Bone marrow (tissue), 2 donors: Measurements from ENCODE around the gene ZNF384.
"Not testable (repeated sequence)": the region's sequence is repeated elsewhere in the genome, so short reads cannot be mapped to it uniquely, and the experiment has no call there.

Experiments used
- DNase-seq, 2 donors: peaks; one replicate each; lab custom pipeline; 2025; lab: John Stamatoyannopoulos, UW

Gene ZNF384

GRCh38 chr12:6688999-6689882 lies at the start of gene ZNF384:
ZNF384 (minus strand) TSS chr12:6689375; CDS start chr12:6679520, 9,855 bp downstream.
- peak; percentile 93 to 99 for DNase-seq

- no peak for DNase-seq
These were observed 47.6 kb upstream of the ZNF384 start for GRCh38 chr12:6736754-6737153.

GRCh38 chr12:6735448-6736191 lies 46.4 kb upstream of the ZNF384 start:
- DNase-seq: peak; percentile 4 to 11

DNA sequence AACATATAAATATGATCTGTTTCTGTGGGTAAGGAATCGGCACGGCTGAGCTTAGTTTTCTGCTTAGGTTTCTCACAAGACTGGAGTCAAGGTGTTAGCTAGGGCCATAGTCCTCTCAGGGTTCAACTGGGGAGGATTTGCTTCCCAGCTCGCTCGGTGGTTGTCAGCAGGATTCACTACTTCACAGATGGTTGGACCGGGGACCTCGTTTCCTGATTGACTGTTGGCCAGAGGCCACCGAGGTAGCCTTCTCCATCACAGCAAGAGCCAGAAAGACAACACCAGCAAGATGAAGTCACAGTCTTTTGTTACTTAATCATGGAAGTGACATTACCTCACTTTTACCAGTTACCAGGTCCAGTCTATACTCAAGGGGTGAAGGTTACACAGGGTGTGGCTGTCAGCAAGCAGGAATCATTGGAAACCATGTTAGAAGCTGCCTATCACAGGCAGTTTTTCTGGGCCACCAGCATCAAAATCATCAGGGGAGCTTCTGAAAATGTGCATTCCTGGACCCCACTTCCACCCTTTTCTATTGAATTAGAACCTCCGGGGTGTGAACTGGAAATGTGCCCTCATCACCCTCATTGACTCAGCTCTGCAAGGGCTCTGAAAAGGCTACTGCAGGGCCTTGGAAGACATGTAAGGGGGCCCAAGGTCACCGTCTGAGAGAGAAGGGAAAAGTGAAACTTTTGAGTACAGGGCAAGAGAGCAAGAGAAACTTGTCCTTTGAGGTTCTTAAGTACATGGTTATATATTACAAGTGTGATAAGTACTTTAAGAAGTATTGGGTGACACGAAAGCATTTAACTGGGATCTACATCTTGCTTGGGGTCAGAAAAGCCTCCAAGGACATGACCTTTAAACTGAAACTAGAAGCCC lies 45.6 kb upstream of the ZNF384 start:
- no peak for DNase-seq

GRCh38 chr12:6730169-6730568 lies 41.0 kb upstream of the ZNF384 start:
- no peak for DNase-seq

- no peak for DNase-seq
These were observed 40.0 kb upstream of the ZNF384 start for GRCh38 chr12:6729186-6729585.

DNA sequence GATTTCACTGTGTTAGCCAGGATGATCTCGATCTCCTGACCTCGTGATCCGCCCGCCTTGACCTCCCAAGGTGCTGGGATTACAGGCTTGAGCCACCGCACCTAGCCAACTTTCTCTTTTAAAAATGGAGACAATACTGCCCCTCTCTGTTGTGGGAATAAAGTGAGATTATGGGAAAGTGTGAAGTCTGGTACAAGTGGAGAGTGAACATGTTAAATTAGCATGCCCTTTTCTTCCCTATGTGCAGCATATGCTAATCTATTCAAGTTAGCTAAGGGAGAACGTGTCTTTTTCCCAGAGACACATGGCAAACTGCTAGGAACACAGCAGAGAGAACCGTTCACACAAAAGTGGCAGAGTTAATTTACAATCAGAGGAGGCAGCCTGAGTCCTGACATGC lies 36.2 kb upstream of the ZNF384 start:
- no peak for DNase-seq

DNA sequence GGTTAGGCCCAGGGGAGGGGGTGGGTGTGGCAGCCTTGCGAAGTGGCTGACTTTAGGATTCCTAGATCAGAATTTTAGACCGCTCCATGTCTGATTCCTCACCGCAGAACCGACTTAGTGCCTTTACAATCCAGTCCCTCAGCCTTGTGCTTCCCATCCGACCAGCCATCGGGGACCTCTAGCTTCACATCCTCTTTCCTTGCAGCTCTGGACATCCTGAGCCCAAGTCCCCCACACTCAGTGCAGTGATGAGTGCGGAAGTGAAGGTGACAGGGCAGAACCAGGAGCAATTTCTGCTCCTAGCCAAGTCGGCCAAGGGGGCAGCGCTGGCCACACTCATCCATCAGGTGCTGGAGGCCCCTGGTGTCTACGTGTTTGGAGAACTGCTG lies 35.2 kb upstream of the ZNF384 start:
- no peak for DNase-seq

- peak; percentile 90 to 97 for DNase-seq
These were observed 34.6 kb upstream of the ZNF384 start, which contains the start of gene COPS7A for GRCh38 chr12:6723607-6724408. COPS7A (plus strand) TSS chr12:6724046; CDS start chr12:6724657, 611 bp downstream.

GRCh38 chr12:6722863-6723262 lies 33.7 kb upstream of the ZNF384 start:
- DNase-seq: no peak

GRCh38 chr12:6716874-6717437 lies 27.8 kb upstream of the ZNF384 start:
- no peak for DNase-seq

GRCh38 chr12:6716031-6716873 lies 27.1 kb upstream of the ZNF384 start:
- not testable (repeated sequence) for DNase-seq

GRCh38 chr12:6708960-6709394 lies 19.8 kb upstream of the ZNF384 start:
- no peak for DNase-seq

- DNase-seq: not testable (repeated sequence)
These were observed 19.2 kb upstream of the ZNF384 start for GRCh38 chr12:6708351-6708750.

DNA sequence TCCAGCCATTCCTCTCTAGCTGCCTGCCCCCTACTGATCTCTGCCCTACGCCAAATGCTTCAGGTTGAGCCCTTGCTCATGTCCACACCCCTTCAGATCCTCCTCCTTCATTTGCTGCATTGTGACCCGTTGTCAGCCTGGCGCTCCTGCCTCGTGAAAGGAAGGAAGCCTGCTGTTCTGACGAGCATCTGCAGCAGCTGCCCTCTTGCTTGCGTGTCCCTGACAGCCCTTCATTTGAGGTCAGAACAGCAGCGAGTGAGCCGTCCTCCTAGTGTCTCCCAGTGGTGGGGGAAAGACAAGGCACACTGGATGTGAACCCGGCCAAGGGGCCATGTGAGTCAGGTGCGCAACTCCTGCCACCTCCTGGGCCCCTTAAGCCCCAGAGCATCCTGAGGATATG lies 14.5 kb upstream of the ZNF384 start:
- DNase-seq: peak in 1 of 2 donors; percentile 72

- no peak for DNase-seq
These were observed 12.0 kb upstream of the ZNF384 start for GRCh38 chr12:6701078-6701768.

- no peak for DNase-seq
These were observed 11.5 kb upstream of the ZNF384 start, which contains the start of gene PIANP for GRCh38 chr12:6700646-6701051. PIANP (minus strand) TSS chr12:6700815; CDS start chr12:6698061, 2,754 bp downstream.

DNA sequence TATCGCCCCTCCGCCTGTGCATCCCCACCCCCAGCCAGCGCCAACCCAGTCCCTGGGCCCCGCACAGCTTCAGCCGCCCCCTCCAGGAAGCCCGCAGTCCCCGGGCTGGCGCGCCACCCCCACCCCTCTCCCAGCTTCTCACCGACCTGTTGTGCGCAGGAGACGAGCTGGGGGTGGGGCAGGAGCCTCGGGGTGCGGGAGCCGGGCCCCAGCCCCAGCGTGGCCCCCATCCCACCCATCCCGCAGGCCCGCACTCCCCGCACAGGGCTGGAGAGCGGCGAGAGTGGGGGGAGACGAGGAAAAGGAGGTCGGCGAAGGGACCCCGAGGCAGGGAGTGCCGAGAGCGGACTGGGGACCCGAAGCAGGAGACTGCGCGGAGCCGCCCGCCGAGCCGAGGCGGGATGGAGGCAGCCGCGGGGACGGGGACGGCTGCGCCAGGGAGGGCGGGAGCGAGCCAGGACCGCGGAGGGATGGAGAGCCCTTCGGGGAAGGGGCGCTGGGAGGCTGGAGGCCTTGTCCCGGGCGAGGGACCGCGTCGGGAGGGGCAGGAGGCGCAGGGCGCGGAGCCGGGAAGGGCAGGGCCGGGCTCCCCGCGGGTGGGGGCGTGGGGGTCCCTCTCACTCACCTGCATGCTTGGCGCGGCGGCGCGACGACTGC lies 10.9 kb upstream of the ZNF384 start:
- DNase-seq: no peak
